H1 (cell line): ENCODE data around the gene CYP46A1. TPM values are rescaled to one million over a fixed set of nuclear protein-coding genes. Genes with fewer than 3 reads are reported as not detected.

Source experiments
- CBX8 ChIP-seq: fragments of 300-800, 300-1000 bp; sonication (generic); IDR thresholded peaks from 2 replicates; pipeline ENCODE4 v1.7.1; 2016; ENCODE audit warnings: low read depth, low read length, borderline replicate concordance
- polyA plus RNA-seq, 7 experiments: library from polyadenylated mRNA; depleted of rRNA in 3 of 7; stranded (reverse) in 5 of 7; unstranded in 2 of 7; fragments of >200 nt in 5 of 7; fragments of 200-250 nt in 2 of 7; gene quantifications; 1 replicate in 5 of 7; 2 replicates in 1 of 7; 4 replicates in 1 of 7; pipeline versions ENCODE4 v1.2.1 to v1.2.3, GENCODE V29; 2011 to 2013; ENCODE audit warnings: missing spikeins in 2 of 7, mixed read lengths in 2 of 7
- total RNA-seq: library from RNA; stranded (reverse); fragmentation: NEBNext Ultra II Directional; extraction: Animal tissue kit (Norgen Biotek cat#: 25700); gene quantifications from 2 replicates; pipeline ENCODE4 v1.2.1, GENCODE V29; 2021
- TF ChIP-seq, protein P1 (sequence below): fragments of 300-600 bp; sonication (generic); IDR thresholded peaks from 2 replicates; pipeline ENCODE4 v1.7.1; 2012; ENCODE audit warnings: low read length, moderate library complexity, mild to moderate bottlenecking, inconsistent platforms; ENCODE audit not compliant: insufficient replicate concordance
- TF ChIP-seq, protein P2 (sequence below): IDR thresholded peaks from 2 replicates; pipeline ENCODE4 v1.6.1; 2012; ENCODE audit warnings: inconsistent platforms

The CYP46A1 gene
- total and polyA plus RNA-seq, 2 of the 8 experiments (the other 6 are each of a cell fraction or from before 2014, with no cell fraction given): 0.41 to 1.3 TPM

DNA sequence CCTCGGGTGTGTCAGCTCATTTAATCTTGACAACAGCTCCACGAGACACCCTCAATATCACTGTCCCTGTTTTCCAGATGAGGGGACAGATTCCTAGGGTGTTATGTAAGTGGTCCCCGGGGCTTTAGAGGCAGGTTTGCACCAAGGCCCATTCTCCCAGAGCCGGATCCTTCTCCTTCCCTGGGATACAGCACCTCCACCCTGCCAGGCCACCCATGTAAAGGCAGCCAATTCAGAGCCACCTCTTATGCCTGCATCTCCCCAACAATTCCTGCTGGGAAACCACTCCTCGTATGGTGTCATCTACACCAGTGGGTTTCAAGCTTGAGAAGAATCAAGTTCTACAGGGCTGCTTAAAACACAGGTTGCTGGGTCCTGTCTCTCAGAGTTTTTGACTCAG lies 4.1 kb upstream of the CYP46A1 start (continued):
- TF ChIP-seq, protein P1, sequence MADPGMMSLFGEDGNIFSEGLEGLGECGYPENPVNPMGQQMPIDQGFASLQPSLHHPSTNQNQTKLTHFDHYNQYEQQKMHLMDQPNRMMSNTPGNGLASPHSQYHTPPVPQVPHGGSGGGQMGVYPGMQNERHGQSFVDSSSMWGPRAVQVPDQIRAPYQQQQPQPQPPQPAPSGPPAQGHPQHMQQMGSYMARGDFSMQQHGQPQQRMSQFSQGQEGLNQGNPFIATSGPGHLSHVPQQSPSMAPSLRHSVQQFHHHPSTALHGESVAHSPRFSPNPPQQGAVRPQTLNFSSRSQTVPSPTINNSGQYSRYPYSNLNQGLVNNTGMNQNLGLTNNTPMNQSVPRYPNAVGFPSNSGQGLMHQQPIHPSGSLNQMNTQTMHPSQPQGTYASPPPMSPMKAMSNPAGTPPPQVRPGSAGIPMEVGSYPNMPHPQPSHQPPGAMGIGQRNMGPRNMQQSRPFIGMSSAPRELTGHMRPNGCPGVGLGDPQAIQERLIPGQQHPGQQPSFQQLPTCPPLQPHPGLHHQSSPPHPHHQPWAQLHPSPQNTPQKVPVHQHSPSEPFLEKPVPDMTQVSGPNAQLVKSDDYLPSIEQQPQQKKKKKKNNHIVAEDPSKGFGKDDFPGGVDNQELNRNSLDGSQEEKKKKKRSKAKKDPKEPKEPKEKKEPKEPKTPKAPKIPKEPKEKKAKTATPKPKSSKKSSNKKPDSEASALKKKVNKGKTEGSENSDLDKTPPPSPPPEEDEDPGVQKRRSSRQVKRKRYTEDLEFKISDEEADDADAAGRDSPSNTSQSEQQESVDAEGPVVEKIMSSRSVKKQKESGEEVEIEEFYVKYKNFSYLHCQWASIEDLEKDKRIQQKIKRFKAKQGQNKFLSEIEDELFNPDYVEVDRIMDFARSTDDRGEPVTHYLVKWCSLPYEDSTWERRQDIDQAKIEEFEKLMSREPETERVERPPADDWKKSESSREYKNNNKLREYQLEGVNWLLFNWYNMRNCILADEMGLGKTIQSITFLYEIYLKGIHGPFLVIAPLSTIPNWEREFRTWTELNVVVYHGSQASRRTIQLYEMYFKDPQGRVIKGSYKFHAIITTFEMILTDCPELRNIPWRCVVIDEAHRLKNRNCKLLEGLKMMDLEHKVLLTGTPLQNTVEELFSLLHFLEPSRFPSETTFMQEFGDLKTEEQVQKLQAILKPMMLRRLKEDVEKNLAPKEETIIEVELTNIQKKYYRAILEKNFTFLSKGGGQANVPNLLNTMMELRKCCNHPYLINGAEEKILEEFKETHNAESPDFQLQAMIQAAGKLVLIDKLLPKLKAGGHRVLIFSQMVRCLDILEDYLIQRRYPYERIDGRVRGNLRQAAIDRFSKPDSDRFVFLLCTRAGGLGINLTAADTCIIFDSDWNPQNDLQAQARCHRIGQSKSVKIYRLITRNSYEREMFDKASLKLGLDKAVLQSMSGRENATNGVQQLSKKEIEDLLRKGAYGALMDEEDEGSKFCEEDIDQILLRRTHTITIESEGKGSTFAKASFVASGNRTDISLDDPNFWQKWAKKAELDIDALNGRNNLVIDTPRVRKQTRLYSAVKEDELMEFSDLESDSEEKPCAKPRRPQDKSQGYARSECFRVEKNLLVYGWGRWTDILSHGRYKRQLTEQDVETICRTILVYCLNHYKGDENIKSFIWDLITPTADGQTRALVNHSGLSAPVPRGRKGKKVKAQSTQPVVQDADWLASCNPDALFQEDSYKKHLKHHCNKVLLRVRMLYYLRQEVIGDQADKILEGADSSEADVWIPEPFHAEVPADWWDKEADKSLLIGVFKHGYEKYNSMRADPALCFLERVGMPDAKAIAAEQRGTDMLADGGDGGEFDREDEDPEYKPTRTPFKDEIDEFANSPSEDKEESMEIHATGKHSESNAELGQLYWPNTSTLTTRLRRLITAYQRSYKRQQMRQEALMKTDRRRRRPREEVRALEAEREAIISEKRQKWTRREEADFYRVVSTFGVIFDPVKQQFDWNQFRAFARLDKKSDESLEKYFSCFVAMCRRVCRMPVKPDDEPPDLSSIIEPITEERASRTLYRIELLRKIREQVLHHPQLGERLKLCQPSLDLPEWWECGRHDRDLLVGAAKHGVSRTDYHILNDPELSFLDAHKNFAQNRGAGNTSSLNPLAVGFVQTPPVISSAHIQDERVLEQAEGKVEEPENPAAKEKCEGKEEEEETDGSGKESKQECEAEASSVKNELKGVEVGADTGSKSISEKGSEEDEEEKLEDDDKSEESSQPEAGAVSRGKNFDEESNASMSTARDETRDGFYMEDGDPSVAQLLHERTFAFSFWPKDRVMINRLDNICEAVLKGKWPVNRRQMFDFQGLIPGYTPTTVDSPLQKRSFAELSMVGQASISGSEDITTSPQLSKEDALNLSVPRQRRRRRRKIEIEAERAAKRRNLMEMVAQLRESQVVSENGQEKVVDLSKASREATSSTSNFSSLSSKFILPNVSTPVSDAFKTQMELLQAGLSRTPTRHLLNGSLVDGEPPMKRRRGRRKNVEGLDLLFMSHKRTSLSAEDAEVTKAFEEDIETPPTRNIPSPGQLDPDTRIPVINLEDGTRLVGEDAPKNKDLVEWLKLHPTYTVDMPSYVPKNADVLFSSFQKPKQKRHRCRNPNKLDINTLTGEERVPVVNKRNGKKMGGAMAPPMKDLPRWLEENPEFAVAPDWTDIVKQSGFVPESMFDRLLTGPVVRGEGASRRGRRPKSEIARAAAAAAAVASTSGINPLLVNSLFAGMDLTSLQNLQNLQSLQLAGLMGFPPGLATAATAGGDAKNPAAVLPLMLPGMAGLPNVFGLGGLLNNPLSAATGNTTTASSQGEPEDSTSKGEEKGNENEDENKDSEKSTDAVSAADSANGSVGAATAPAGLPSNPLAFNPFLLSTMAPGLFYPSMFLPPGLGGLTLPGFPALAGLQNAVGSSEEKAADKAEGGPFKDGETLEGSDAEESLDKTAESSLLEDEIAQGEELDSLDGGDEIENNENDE: no peak
- no peak for TF ChIP-seq CBX8
- TF ChIP-seq, protein P2, sequence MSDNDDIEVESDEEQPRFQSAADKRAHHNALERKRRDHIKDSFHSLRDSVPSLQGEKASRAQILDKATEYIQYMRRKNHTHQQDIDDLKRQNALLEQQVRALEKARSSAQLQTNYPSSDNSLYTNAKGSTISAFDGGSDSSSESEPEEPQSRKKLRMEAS: no peak
